T-helper 9 cell (primary cell): ENCODE results near the gene ADSL.
A peak's percentile ranks its signal among the peaks of the same experiment; 100 is the strongest.
"Not testable (repeated sequence)": the region's sequence is repeated elsewhere in the genome, so short reads cannot be mapped to it uniquely, and the experiment has no call there.

Source experiments
- DNase-seq: peaks from one replicate; pipeline ENCODE4 v3.0.0-alpha.2; 2020

Gene ADSL

DNA sequence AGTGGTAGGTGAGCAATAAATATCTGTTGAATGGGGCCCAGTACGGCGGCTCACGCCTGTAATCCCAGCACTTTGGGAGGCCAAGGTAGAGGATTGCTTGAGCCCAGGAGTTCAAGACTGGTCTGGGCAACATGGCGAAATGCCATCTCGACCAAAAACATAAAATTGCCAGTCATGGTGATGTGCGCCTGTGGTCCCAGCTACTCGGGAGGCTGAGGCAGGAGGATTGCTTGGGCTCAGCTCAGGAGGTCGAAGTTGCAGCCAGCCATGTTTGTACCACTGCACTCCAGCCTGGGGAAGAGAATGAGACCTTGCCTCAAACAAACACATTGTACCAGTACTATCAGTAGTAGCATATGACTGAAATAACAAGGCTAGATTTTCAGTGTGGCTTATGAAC, 28.3 kb downstream of the ADSL start:
- no peak for DNase-seq

DNA sequence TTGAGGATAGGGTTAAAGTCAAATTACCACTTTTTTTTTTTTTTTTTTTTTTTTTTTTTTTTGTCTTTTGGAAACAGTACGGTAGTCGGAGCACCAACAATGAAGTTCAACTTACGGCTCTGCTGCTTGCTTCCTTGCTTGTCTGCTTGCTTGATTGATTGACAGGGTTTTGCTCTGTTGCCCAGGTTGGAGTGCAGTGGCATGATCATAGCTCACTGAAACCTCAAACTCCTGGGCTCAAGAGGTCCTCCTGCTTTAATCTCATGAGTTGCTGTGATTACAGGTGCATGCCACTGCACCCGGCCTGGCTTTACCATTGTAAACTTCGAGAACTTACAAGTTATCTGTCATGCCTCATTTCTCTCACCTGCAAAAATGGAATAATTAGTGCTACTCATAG, 29.8 kb downstream of the ADSL start:
- no peak for DNase-seq

DNA sequence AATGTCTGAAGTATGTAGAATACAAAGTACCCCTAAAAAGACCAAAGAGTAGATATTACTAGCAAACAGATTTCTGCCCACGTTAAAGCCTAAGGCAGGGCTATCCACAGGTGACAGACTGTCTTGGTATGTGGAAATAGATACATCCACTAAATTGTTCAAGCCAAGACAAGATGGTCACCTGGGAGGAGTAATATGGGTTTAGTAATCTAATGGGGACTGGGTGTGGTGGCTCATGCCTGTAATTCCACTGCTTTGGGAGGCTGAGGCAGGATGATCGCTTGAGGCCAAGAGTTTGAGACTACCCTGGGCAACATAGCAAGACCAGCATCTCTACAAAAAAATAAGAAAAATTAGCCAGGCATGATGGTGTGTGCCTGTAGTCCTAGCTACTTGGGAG, 31.6 kb downstream of the ADSL start:
- DNase-seq: no peak

DNA sequence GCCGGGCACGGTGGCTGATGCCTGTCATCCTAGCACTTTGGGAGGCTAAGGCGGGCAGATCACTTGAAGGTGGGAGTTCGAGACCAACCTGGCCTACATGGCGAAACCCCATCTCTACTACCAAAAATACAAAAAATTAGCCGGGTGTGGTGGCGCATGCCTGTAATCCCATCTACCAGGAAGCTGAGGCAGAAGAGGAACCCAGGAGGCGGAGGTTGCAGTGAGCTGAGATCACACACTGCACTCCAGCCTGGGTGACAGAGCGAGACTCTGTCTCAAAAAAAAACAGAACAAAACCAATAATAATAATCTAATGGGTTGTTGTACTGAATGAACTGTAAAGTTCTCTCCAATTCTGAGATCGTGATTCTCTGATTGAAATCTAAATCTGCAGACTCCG, 32.1 kb downstream of the ADSL start:
- DNase-seq: not testable (repeated sequence)

DNA sequence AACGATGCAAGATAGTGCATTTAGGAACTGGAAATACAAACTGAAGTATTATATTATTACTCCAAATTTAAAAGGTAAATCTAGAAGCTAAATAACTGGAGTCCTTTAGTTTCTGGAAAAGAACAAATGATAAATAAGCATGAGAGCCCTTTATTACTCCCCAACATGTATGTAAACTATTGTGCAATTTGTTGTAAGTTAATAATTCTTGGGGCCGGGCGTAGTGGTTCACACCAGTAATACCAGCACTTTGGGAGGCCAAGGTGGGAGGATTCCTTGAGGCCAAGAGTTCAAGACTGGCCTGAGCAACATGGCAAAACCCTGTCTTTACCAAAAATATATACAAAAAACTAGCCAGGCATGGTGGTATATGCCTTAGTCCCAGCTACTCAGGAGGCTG, 35.2 kb downstream of the ADSL start:
- DNase-seq: no peak

DNA sequence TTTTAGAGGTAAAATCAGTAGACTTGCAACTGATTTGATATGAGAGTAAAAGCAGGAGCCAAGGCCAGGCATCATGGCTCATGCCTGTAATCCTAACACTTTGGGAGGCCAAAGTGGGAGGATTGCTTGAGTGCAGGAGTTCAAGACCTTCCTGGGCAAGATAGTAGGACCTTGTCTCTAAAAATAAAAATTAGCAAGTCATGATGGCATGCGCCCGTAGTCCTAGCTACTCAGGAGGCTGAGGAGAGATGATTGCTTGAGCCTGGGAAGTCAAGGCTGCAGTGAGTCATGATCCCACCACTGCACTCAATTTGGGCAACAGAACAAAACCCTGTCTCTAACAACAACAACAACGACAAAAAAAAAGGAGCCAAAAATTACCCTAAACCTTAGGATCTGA, 37.6 kb downstream of the ADSL start:
- no peak for DNase-seq

DNA sequence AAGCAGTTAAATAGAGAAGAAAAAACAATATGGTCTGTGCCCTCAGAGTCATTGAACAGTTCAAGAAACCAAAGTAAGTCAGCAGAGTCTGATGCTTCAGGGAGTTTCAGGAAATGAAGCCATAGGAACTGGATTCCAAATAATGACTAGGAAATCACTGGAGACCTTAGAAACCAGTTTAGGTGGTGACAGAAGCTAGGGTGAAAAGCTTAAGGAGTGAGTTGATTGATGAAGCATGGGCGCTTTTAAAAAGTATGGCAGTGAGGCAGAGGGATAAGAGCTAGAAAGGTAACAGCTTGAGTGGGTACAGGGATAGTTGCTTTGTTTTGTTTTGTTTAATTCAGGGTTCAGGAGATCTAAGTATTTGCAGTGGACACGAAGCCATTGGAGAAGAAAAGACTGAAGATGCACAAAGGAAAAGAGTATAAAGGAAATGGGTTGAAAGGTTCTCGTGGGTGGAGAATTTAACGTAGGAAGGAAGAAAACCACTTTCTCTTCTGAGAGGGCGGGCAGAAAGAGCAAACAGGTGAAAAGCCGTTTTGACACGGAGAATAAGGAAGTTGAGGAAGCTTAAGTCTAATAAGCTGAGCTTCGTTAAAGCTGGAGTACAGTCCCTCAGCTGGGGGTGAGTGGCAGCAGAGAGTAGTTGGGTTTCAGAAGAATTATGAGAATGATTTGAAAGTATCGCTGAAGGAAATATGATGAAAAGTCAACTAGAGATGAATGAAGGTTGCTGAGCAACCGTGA, 38.9 kb downstream of the ADSL start:
- DNase-seq: no peak

DNA sequence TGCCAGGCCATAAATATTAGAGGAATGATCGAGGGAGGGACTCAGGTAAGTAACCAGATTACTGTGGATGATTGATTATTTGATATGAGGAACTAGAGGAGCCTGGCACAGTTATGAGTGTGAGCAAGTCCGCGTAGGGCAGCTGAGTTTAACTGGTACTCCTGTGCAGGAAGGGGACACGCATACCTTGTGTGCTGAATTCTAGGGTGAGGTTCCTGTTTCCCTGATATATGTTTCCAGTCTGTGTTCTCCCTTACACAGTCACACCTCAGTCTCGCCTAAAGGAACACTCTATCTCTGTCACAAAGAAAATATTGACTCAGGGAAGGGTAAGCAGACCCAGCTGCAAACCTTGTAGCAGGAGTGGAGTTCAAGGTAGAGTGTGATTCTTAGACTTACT, 41.4 kb downstream of the ADSL start:
- no peak for DNase-seq

DNA sequence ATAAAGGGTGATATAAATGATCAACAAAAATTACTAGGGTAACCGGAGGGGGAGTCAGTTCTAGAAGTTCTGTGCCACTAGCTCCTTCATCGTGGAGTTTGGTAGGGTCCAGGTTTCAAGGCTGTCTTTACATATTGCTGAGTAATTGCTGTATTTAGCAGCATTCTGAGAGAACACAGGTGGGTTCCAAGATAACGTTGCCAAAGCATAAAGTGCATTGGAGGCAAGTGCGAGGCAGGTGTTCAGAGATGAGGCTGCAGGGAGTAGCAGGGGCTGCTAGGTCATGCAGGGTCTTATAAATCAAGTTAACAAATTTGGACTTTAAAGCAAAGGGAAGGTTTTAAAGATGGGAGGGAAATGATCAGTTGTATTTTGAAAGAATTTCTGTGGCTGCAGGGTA, 41.9 kb downstream of the ADSL start:
- no peak for DNase-seq

DNA sequence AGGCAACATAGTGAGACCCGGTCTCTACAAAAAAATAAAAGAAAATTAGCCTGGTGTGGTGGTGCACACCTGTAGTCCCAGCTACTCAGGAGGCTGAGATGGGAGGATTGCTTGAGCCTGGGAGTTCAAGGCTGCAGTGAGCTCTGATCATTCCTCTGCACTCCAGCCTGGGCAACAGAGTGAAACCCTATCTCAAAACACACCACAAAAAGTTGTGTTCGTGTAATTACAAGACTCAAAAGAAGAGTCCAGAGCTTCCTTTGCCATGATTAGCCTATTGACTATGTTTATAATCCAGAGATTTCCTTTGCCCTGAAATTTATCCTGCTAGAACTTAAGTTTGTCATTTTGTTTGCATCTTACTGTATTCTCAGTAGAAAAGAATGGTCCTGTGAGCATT, 45.1 kb downstream of the ADSL start:
- no peak for DNase-seq

DNA sequence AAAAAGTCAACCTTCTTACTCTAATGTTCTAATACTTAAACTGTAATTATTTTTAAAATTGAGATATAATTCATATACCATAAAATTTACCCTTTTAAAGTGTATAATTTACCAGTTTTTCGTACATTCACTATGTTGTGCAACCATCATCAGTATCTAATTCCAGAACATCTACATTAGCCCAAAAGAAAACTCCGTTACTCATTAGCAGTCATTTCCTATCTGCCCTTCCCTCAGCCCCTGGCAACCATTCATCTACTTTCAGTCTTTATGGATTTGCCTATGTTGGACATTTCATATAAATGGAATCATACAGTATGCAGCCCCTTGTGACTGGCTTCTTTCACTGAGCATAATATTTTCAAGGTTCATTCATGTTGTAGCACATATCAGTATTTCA, 46.3 kb downstream of the ADSL start:
- DNase-seq: no peak

DNA sequence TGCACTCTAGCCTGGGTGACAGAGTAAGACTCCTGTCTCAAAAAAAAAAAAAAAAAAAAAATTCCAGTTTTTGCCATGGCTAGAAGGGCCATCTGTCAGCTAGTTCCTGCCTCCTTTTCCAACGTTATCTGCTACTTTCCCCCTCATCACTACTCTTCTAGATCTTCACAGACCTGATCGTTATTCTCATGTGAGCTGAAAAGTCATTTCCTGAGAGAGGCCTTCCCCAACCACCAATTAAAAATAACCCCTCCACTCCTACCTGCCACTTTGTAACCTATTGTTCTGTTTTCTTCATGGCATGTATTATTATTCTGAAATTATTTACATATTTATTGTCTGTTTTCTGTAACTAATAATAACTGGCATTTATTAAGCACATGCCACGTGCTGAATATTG, 48.3 kb downstream of the ADSL start:
- DNase-seq: no peak

DNA sequence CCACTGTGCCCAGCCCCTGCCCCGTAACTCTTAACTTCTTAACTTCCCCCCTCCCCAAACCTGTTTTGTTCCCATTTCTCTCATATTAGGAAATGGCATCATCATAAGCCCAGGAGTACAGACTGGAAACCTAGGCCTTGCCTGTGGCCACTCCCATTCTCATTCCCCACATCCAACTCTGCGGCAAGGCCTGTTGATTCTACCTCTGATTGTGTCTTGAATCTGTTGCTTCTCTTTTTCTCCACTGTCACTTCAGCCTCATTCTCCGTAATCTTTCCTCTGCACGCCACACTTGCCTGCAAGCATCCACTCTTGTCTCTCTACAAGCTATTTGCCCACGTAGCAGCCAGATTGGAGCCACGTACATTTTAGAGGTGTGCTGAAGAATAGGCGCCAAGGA, 49.3 kb downstream of the ADSL start:
- DNase-seq: no peak

DNA sequence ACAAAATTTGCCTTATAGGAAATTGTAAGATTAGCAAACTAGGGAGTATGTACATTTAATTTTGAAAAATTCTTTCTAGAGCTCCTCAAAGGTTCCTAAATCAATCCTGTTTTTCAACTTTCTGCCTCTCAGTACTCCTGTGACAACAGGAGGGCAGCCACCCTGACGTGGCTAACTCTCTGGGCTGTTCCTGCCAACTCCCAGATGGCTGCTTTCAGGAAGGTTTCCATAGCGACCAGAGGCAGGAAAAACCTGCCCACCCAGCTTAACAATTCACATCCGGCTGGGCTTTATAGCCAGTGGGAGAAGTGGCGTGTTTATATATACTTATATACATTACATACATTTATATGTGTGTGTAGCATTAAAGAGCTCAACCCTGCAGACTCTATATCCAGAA, 50.6 kb downstream of the ADSL start:
- DNase-seq: no peak

DNA sequence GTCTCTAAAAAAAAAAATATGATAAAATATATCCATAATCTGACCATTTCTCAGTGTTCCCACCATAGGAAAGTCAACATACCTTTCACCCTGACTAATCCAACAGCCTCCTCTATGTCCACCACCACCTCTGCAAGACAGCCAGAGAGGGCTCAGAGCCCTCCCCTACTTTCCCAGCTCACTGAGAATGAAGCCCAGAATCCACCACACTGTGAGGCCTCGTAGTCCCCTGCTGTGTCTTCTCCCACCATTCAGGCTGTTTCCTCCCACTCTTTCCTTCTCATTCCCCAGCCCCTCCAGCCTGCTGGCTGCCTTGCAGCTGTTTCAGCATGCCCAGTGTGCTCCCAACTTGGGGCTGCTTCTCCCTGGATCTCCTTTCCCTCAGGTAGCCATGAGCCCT, 51.1 kb downstream of the ADSL start:
- DNase-seq: no peak

DNA sequence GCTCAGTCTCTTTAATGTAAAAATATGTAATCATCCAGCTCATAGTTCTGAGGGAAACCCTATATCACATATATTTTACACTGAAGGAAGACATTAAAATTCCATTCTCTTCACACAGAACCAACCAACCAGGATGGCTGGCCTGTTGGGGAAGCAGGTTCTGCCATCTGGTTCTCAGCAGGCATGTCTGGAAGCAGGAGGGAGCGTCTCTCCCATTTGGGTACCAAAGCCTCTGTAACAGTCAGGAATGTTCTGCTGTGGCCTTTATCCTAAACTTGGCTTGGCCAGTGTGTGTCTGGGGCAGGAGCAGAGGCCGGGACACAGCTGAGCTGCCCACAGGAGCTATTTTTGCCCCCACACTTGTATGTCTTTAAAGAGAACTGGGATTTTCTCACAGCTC, 53.3 kb downstream of the ADSL start:
- no peak for DNase-seq

DNA sequence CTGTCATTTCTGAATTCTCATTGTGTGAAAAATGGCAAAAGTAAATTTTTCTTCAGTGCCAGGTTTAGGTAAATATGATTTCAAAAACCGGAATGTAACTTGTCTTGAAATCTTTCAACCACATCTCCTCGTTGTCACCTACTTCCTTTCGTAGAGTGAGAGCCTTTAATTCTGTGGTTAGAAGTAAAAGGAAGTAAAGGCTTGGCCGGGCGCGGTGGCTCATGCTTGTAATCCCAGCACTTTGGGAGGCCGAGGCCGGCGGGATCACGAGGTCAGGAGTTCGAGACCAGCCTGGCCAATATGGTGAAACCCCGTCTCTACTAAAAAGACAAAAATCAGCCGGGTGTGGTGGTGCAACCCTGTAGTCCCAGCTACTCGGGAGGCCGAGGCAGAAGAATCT, 53.9 kb downstream of the ADSL start:
- peak; percentile 19 for DNase-seq

DNA sequence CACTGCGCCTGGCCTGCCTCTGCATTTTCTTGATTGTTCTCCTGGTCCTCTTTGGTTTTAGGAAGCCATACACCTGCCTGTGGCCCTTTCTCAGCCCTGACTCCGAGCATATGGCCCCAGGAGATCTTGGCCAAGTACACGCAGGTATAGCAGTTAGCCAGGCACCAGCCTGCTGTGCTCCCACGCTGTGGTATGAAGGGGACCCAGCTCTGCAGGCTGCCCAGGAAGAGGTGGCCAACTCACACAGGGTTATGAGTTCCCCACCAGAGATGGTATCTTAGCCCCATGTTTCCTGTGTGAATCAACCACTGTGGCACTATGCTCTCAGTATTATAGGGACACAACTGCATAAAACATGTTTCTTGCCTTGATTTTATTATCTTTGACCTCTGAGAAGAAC, 55.2 kb downstream of the ADSL start:
- peak; percentile 47 for DNase-seq

DNA sequence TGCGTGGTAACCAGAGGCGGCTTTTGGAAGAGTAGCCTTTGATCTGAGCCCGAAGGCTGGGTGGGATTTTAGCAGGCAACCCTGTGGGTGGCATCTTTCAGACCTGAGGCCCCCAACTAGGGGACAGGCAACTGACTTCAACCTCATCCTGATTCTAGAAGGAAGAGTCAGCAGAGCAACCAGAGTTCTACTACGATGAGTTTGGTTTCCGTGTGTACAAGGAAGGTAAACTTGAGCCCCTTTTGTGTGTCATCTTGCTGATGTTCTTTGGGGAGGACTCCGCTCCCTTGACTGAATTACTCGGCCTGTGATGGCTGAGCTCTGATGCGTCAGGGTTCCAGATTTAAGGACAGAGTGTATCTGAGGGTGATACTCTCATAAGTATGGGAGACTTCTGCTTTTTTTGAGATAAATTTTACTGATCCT, 55.7 kb downstream of the ADSL start:
- no peak for DNase-seq

DNA sequence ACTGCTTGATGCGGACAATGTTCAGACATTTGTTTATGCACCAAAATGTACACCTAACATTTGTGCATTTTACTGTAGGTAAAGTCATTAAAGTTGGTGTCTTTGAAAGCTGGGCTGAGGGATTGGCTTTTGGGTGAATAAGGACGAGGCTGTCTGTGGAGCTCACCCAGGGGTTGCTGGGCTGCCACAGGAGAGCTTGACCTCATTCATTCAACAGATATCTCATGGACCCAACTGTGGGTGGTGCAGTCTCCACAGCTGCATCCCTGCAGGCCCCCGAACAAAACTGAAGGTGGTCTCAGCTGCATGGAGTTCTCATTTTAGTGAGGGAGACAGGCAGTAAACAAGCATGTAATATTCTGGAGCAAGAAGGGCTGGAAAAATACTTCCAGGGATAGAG, 56.8 kb downstream of the ADSL start:
- no peak for DNase-seq

DNA sequence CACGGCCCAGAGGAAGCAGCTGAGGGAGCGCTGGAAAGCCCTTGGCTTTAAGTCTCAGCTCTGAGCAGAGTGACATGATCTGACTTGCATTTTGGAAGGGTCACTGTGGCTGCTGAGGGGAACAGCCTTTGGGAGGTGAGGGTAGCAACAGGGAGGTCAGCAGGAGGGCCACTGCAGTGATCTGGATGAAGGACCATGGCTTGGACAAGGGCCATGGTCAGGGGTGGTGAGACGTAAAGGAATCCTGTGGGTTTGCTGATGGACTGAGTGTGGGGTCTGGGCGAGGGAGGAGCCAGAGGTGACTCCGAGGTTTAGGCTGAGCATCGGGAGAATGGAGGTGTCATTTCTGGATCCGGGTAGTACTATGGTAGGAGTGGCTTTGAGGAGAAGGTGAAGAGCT, 57.4 kb downstream of the ADSL start:
- no peak for DNase-seq

DNA sequence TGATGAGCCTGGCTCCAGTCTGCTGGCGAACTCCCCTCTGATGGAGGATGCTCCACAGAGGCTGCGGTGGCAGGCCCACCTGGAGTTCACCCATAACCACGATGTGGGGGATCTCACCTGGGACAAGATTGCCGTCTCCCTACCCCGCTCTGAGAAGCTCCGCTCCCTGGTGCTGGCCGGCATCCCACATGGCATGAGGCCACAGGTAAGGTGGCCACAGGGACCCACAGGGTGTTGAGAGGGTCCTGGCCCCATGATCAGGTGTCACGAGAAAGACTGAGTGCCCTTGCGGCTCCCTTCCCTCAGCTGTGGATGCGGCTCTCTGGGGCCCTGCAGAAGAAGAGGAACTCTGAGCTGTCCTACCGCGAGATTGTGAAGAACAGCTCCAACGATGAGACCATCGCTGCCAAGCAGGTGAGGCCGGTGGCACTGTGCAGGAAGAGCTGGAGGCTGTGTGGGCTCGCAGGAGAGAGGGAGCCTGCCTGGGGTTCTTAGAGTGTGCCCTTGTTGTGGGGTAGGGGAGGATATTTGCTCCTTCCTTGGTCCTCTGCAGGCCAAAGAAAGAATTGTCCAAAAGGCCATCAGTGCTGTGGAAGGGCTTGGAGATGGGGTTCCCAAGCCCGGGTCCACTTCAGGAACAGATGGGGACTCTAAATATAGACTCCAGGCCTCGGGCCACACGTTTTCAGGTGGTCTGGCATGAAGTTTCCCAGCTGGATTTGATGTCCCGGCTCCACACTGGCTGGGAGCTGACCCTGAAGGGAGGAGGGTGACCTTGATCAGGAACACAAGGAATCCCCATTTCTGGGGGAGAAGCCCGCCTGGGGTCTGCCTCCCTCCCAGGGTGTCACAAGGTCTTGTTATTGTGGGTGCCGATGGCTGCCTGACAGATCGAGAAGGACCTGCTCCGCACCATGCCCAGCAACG, 58.2 kb downstream of the ADSL start:
- no peak for DNase-seq

DNA sequence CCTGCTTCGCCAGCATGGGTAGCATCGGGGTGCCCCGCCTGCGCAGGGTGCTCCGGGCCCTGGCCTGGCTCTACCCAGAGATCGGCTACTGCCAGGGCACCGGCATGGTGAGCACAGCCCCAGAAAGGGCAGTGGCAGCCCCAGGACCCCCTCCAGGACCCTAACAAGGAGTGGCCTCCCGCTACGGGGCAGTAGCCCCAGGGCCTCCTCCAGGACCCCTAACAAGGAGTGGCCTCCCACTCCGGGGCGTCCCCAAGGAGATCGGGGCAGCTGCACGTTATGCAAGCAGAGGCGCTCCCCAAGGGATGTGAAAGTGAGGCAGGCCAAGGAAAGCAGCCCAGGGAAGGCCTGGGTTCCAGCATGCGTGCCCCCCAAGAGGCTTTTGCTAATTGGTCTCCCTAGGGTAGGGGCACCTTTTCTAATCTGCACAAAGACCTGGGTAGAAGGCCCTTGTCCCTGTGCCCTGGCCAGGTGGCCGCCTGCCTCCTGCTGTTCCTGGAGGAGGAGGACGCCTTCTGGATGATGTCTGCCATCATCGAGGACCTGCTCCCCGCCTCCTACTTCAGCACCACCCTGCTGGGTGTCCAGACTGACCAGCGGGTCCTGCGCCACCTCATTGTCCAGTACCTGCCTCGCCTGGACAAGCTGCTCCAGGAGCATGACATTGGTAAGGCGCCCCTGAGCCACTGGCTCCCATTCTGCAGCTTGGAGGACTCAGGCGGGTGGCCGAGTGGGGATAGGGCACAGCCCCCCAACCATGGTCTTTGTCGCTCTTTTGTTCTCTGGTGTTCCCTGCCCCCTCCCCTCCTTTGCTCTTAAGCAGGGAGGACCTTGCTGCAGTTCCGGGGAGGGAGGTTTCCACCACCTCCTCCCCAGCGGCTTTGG, 59.1 kb downstream of the ADSL start:
- no peak for DNase-seq
